Lower lobe of right lung (tissue), 2 donors: ENCODE results near the gene SYT15B. TPM values are rescaled to one million over a fixed set of nuclear protein-coding genes. Genes with fewer than 3 reads are reported as not detected.
A peak's percentile ranks its signal among the peaks of the same experiment; 100 is the strongest.
"Not testable (repeated sequence)": the region's sequence is repeated elsewhere in the genome, so short reads cannot be mapped to it uniquely, and the experiment has no call there.

Source experiments
- ATAC-seq, 2 donors: fragments of 200-7000 bp; cut with Tn5 transposase; one replicate each; pipeline ENCODE4 v1.9.1; 2020 to 2022; ENCODE audit warnings: mild to moderate bottlenecking in 2 of 2, moderate library complexity in 2 of 2
- DNase-seq: peaks from one replicate; pipeline ENCODE4 v3.0.0-alpha.2; 2020
- H3K27ac ChIP-seq: fragments of 200-600 bp; one replicate; pipeline ENCODE4 v1.8.0; 2022
- H3K27me3 ChIP-seq: fragments of 200-600 bp; one replicate; pipeline ENCODE4 v1.8.0; 2022; ENCODE audit warnings: low read depth
- H3K36me3 ChIP-seq: fragments of 200-600 bp; one replicate; pipeline ENCODE4 v1.8.0; 2022; ENCODE audit warnings: mild to moderate bottlenecking
- H3K4me1 ChIP-seq: fragments of 200-600 bp; one replicate; pipeline ENCODE4 v1.8.0; 2022
- H3K4me3 ChIP-seq: fragments of 200-600 bp; one replicate; pipeline ENCODE4 v1.8.0; 2022; ENCODE audit warnings: mild to moderate bottlenecking
- H3K9me3 ChIP-seq: fragments of 200-600 bp; one replicate; pipeline ENCODE4 v1.8.0; 2022
- intact Hi-C: fragments of 100-400 bp; cut with DNase I; formaldehyde crosslinking; loops from one replicate; pipeline ENCODE4 v1.11.0; 2022
- total RNA-seq: library from RNA; stranded (reverse); fragmentation: NEBNext Ultra II Directional; extraction: Animal tissue kit (Norgen Biotek cat#: 25700); gene quantifications from one replicate; pipeline ENCODE4 v1.2.1, GENCODE V29; 2021
- donor health status: DM: no; HTN: yes; CAD: no; lungs with severe emphysema.

Gene SYT15B
- total RNA-seq, 1 donor from 2014 or later = 40.6 TPM

- H3K27me3 ChIP-seq, DNase-seq, H3K4me1 ChIP-seq, H3K36me3 ChIP-seq, H3K27ac ChIP-seq, H3K9me3 ChIP-seq, H3K4me3 ChIP-seq, intact Hi-C loops, ATAC-seq: not testable (repeated sequence)
Measured at GRCh38 chr10:47753176-47753575, 10.2 kb downstream of the SYT15B start.

DNA sequence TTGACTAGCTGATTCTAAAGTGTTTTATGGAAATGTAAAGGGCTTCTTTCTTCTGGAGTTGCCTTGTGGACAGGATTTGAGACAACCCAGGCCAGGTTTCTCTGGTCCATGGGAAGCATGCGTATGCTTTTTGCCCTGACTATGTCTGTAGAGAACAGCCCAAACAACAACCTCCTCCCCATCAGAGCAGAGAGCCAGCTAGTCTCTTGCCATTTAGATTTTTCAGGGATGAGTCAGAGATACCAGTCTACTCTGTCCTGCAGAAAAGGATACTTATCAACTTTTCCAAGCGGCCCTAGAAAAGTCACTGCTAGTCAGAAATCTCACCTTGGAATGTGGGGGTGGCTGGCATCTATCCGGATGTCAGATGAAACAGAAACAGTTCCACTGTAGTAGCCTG is 11.6 kb downstream of the SYT15B start:
- H3K27ac ChIP-seq, H3K27me3 ChIP-seq, H3K36me3 ChIP-seq, intact Hi-C loops, H3K4me1 ChIP-seq, H3K4me3 ChIP-seq, DNase-seq, H3K9me3 ChIP-seq: not testable (repeated sequence)
- peak; percentile 20 to 71 for ATAC-seq

- DNase-seq, H3K36me3 ChIP-seq, intact Hi-C loops, H3K27ac ChIP-seq, H3K27me3 ChIP-seq, H3K4me1 ChIP-seq, H3K4me3 ChIP-seq, H3K9me3 ChIP-seq: not testable (repeated sequence)
- peak; percentile 52 to 57 for ATAC-seq
Measured at GRCh38 chr10:47750360-47750759, 13.0 kb downstream of the SYT15B start.

DNA sequence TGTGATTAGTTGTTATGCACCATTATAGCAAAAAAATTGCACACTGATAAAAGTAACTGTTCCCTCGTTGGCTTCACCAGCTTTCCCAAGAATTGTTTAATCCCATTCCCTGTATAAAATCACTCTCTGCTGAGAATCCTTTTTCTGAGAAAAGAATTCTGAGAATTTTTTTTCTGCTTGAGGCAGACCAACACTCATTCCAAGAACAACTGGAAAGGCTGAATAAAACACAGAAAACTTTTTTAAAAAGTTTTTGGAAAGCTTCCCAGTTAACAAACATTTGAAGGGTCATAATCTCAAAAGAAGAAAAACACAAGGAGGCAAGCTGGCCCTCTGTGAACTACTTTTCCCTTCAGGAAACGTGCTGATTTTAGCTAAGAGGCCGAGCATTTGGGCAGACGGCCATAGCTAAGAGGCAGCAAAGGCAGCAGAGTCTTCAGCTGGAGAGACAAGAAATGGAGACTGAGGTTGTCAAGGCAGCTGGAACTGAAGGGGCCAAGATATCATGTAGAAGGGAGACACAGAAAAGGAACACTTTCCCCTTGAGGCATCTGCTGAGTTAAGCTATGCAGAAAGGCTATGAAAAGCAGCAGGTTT is 16.5 kb downstream of the SYT15B start:
- H3K36me3 ChIP-seq, intact Hi-C loops, H3K4me1 ChIP-seq, DNase-seq, H3K27me3 ChIP-seq, H3K4me3 ChIP-seq, H3K27ac ChIP-seq, H3K9me3 ChIP-seq: not testable (repeated sequence)
- peak; percentile 51 to 68 for ATAC-seq

- H3K4me1 ChIP-seq, H3K27ac ChIP-seq, H3K4me3 ChIP-seq, H3K27me3 ChIP-seq, H3K36me3 ChIP-seq, DNase-seq, intact Hi-C loops, H3K9me3 ChIP-seq: not testable (repeated sequence)
- ATAC-seq = peak; percentile 11 to 19
Measured at GRCh38 chr10:47744881-47745280, 18.5 kb downstream of the SYT15B start.

- ATAC-seq (peak; percentile 92 to 96), DNase-seq (peak; percentile 64)
- H3K4me1 ChIP-seq, H3K27me3 ChIP-seq, H3K36me3 ChIP-seq, H3K27ac ChIP-seq, intact Hi-C loops, H3K9me3 ChIP-seq: not testable (repeated sequence)
- peak overlapping the region; percentile 39 for H3K4me3 ChIP-seq
Measured at GRCh38 chr10:47743611-47744550, 19.5 kb downstream of the SYT15B start.

- H3K27me3 ChIP-seq, H3K4me1 ChIP-seq, ATAC-seq, intact Hi-C loops, H3K27ac ChIP-seq, DNase-seq, H3K4me3 ChIP-seq, H3K9me3 ChIP-seq, H3K36me3 ChIP-seq: not testable (repeated sequence)
Measured at GRCh38 chr10:47740868-47741267, 22.5 kb downstream of the SYT15B start.

GRCh38 chr10:47730911-47731310 is 32.5 kb downstream of the SYT15B start:
- DNase-seq, H3K4me1 ChIP-seq, H3K27ac ChIP-seq, H3K9me3 ChIP-seq, H3K36me3 ChIP-seq, intact Hi-C loops, H3K27me3 ChIP-seq, H3K4me3 ChIP-seq: not testable (repeated sequence)
- peak in 1 of 2 donors; percentile 52 for ATAC-seq

DNA sequence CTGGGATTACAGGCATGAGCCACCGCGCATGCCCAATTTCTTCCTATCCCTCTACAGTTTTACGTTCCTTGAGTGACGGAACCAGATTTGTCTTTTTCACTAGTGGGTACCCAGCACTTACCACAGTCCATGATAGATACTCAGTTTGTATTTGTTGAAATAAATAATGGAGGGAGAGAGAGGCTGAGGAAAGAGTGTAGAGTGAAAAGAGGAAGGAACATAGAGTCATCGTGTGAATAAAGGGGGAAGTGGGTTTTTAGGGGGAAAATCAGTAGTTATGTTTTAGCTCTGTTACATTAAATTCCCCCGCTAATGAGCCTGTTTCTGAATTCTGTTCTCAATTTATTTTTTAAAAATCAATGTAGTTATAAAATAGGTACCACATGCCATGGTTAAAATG is 37.7 kb downstream of the SYT15B start:
- H3K27me3 ChIP-seq, H3K36me3 ChIP-seq, DNase-seq, H3K27ac ChIP-seq, H3K9me3 ChIP-seq, H3K4me1 ChIP-seq, intact Hi-C loops, H3K4me3 ChIP-seq: not testable (repeated sequence)
- ATAC-seq = peak; percentile 58 to 66

- peak; percentile 28 to 71 for ATAC-seq
- H3K4me3 ChIP-seq, DNase-seq, intact Hi-C loops, H3K4me1 ChIP-seq, H3K27ac ChIP-seq, H3K36me3 ChIP-seq, H3K27me3 ChIP-seq, H3K9me3 ChIP-seq: not testable (repeated sequence)
Measured at GRCh38 chr10:47725047-47725446, 38.3 kb downstream of the SYT15B start.

- H3K27ac ChIP-seq, DNase-seq, H3K4me3 ChIP-seq, H3K36me3 ChIP-seq, H3K4me1 ChIP-seq, intact Hi-C loops, H3K27me3 ChIP-seq, H3K9me3 ChIP-seq: not testable (repeated sequence)
- ATAC-seq = peak in 1 of 2 donors; percentile 23
Measured at GRCh38 chr10:47724119-47724518, 39.3 kb downstream of the SYT15B start.

GRCh38 chr10:47723362-47723761 is 40.0 kb downstream of the SYT15B start:
- ATAC-seq, H3K27ac ChIP-seq, intact Hi-C loops, H3K4me1 ChIP-seq, H3K4me3 ChIP-seq, H3K27me3 ChIP-seq, H3K36me3 ChIP-seq, H3K9me3 ChIP-seq, DNase-seq: not testable (repeated sequence)

DNA sequence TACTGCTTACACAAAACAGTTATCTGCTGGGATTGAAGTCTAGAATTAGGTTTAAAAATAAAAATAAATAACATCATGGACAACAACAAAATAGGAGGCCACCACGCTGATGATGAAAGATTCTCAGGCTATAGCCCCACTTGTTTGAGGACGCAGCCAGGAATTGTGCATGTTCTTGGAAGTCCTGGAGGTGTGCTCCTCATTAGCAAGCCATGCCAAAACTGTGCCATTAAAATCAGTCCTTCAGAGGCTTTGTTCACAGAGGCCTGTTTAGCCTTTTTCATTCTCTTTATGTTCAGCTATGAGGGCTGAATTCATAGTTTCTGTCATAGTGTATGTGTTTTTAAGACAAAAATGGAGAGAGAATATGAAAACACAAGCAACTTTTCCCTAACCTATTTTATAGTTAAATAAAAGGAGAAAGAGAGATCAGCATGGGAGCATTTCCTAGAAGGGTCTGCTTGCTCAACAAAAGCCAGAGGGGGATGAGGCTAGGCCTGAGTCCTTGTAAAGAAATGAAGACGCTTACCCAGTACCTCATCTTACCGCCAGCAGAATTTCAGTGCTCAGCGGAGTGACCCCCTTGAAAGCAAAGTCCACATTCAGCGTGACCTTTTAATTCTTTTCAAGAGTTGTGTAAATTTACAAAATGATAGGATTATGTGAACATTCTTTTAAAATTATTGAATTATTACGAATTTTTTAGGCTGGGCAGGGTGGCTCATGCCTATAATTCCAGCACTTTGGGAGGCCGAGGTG is 46.2 kb downstream of the SYT15B start:
- H3K27me3 ChIP-seq, H3K9me3 ChIP-seq, H3K4me3 ChIP-seq, H3K27ac ChIP-seq, ATAC-seq, DNase-seq, intact Hi-C loops, H3K36me3 ChIP-seq, H3K4me1 ChIP-seq: not testable (repeated sequence)
